Stomach (tissue), 9 donors: ENCODE data around the gene PLIN1. TPM values are rescaled to one million over a fixed set of nuclear protein-coding genes. Genes with fewer than 3 reads are reported as not detected.

ENCODE experiments used
- DNase-seq, 2 donors: peaks; one replicate each; pipeline versions ENCODE4 v3.0.0 to v3.0.0-alpha.2; 2013 to 2019
- H3K27ac ChIP-seq, 5 donors: fragments of 200-600 bp in 4 of 5; sonication (generic) in 4 of 5; one replicate each; pipeline ENCODE4 v1.5.1; 2013 to 2019; ENCODE audit warnings: mild to moderate bottlenecking in 1 of 5, moderate library complexity in 1 of 5
- H3K27me3 ChIP-seq, 3 donors: fragments of 200-600 bp; sonication (generic); one replicate each; pipeline ENCODE4 v1.5.1; 2017 to 2019; ENCODE audit warnings: mixed run types in 1 of 3
- H3K36me3 ChIP-seq, 4 donors: fragments of 200-600 bp; sonication (generic); 1 replicate in 3 of 4; 2 replicates in 1 of 4; pipeline ENCODE4 v1.5.1; 2016 to 2019
- H3K4me1 ChIP-seq, 4 donors: fragments of 200-600 bp; sonication (generic); one replicate each; pipeline ENCODE4 v1.5.1; 2016 to 2019
- H3K4me3 ChIP-seq, 4 donors: fragments of 200-600 bp; sonication (generic) in 3 of 4; one replicate each; pipeline ENCODE4 v1.5.1; 2016 to 2019; ENCODE audit warnings: mild to moderate bottlenecking in 1 of 4
- H3K9me3 ChIP-seq, 4 donors: fragments of 200-600 bp; sonication (generic); one replicate each; pipeline ENCODE4 v1.5.1; 2016 to 2019
- EP300 ChIP-seq: sonication (generic); formaldehyde crosslinking; IDR thresholded peaks from one replicate; pipeline ENCODE4 v1.6.1; 2017; ENCODE audit warnings: antibody characterized with exemption
- POLR2A ChIP-seq, 4 donors: fragments of 450-650 bp; IDR thresholded peaks; one replicate each; pipeline ENCODE4 v1.6.1; 2016; ENCODE audit warnings: antibody characterized with exemption in 4 of 4, control low read depth in 2 of 4, mild to moderate bottlenecking in 1 of 4, moderate library complexity in 1 of 4
- POLR2AphosphoS5 ChIP-seq, 3 donors: sonication (generic); formaldehyde crosslinking; IDR thresholded peaks; one replicate each; pipeline ENCODE4 v1.6.1; 2016; ENCODE audit warnings: antibody characterized with exemption in 3 of 3
- WGBS, 5 donors: extraction: QIAGEN DNeasy Blood & Tissue Kit in 3 of 5; methylation state at CpG; one replicate each; pipeline versions ENCODE4 v1.1.5 to v1.1.7; 2013 to 2018; 5-methylcytosine and 5-hydroxymethylcytosine counted together
- intact Hi-C: fragments of 100-400 bp; cut with DNase I; formaldehyde crosslinking; loops from one replicate; pipeline ENCODE4 v1.15.1; 2023; ENCODE audit warnings: low total_unique reads
- polyA plus RNA-seq, 3 donors: library from polyadenylated mRNA; stranded (reverse); fragments of 200-250 nt; gene quantifications; one replicate each; pipeline ENCODE4 v1.2.3, GENCODE V29; 2013
- total RNA-seq, 5 donors: library from RNA; depleted of rRNA; stranded (reverse); fragments of >200 nt; gene quantifications; one replicate each; pipeline versions ENCODE4 v1.1.0 to v1.2.3, GENCODE V29; 2014 to 2016
- TF ChIP-seq, protein P1 (sequence below), 7 experiments: fragments of 450-650 bp in 4 of 7; fragments of 200-600 bp in 3 of 7; sonication (generic) in 3 of 7; IDR thresholded peaks; one replicate each; pipeline ENCODE4 v1.5.1; 2016 to 2019; ENCODE audit warnings: antibody characterized with exemption in 7 of 7, control low read depth in 2 of 7, mild to moderate bottlenecking in 1 of 7
- donor health status: healthy with polysubstance abuse.
- donor health status: Bipolar disorder and iron deficiency.
- donor health status: healthy.

The PLIN1 gene
- total and polyA plus RNA-seq, 8 donors = 0.12 to 7.6 (median 3.4) TPM

DNA sequence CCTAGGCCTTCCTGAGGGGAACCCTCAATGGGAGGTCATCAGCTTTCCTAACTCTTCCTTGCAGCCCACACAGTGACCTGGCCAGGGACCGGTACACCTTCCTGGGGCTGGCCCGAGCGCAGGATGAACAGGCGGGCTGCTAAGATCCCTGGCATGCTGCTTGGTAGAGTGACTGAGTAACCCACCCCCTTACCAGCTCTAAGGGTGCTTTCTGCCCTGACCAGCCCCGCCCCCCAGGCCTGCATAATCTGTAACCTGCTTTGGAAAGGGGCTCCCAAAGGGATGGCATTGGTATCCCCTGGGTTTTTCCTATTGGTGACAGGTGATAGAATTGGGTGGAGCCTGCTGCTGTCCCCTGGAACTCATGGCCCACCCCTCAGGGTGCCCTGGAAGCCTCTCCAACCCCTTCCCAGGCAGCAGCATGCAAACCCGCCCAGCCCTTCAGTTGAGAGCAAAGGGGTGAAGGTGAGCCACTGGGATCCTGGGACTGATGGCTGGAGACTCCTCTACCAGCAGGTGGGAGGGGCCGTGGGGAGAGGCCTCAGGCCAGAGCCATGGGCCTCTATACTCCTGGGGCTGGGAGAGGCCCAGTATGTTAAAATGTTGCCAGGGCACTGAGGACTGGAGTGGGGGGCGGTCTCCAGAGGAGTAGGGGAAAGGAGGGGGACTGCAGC lies 12.8 kb downstream of the PLIN1 start:
- H3K9me3 ChIP-seq = no peaks in the 10 kb centered on the region
- H3K4me1 ChIP-seq = peaks cover 13 to 30% (median 22%) of the 10 kb centered on the region in 4 donors
- TF ChIP-seq POLR2A (IDR thresholded peaks at IDR 0.05) (no peak), EP300 (no peak), POLR2AphosphoS5 (IDR thresholded peaks at IDR 0.05) (no peak)
- TF ChIP-seq, protein P1, sequence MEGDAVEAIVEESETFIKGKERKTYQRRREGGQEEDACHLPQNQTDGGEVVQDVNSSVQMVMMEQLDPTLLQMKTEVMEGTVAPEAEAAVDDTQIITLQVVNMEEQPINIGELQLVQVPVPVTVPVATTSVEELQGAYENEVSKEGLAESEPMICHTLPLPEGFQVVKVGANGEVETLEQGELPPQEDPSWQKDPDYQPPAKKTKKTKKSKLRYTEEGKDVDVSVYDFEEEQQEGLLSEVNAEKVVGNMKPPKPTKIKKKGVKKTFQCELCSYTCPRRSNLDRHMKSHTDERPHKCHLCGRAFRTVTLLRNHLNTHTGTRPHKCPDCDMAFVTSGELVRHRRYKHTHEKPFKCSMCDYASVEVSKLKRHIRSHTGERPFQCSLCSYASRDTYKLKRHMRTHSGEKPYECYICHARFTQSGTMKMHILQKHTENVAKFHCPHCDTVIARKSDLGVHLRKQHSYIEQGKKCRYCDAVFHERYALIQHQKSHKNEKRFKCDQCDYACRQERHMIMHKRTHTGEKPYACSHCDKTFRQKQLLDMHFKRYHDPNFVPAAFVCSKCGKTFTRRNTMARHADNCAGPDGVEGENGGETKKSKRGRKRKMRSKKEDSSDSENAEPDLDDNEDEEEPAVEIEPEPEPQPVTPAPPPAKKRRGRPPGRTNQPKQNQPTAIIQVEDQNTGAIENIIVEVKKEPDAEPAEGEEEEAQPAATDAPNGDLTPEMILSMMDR (IDR thresholded peaks at IDR 0.05) = no peak
- H3K4me3 ChIP-seq = peak overlapping the region in 3 of 4 donors; percentile 44 to 51 (median 47)
- 90 to 95% (median 94%) methylated on average over 7 to 8 of the region's 8 CpGs for WGBS, 5 donors
- H3K36me3 ChIP-seq = no peaks in the 10 kb centered on the region
- DNase-seq = no peak
- H3K27me3 ChIP-seq = peaks cover 0 to 9% (median 0%) of the 10 kb centered on the region in 3 donors
- intact Hi-C loops = no loop called here
- peak overlapping the region in 4 of 5 donors; percentile 76 to 89 (median 80) for H3K27ac ChIP-seq

DNA sequence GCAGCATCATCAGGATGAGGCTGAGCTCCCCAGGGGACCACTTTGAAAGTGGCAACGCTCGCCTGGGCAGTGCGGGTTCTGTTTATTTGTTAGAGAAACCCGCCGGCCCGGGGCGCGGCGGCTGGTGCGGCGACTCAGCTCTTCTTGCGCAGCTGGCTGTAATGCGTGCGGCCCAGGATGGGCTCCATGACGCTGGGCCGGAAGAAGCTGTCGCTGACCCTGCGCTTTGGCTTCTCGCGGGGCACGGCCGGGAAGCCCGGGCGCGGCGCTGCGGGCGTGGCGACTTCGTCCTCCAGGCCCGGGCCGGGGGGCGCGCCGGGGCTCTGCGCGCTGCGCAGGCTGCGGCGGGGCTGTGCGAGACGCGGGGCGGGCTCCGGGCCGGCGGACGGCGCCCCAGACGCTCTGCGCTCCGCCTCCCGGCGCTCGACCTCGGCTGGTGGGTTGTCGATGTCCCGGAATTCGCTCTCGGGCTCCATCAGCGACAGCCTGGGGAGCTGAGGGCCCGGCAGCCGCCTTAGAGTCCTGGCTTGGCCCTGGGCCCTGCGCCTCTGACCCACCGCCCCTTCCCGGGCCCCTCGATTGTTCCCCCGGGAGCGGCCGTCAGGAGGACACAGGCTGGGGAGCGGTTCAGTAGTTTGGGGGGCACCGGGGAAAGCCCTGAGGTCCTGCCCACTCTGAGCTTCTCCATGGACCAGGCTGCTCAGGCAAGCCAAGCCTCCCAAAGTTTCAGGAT lies 13.6 kb downstream of the PLIN1 start:
- Histone ChIP-seq H3K36me3 (no peaks in the 10 kb centered on the region), H3K27me3 (peaks cover 0 to 9% (median 0%) of the 10 kb centered on the region in 3 donors), H3K4me3 (peak overlapping the region; percentile 43 to 51 (median 46)), H3K27ac (peak overlapping the region; percentile 67 to 89 (median 78)), H3K9me3 (no peaks in the 10 kb centered on the region), H3K4me1 (peaks cover 13 to 30% (median 22%) of the 10 kb centered on the region in 4 donors)
- DNase-seq = peak; percentile 57 to 89
- 1 to 4% (median 4%) methylated on average over 23 to 72 of the region's 72 CpGs for WGBS, 5 donors
- TF ChIP-seq EP300 = no peak
- intact Hi-C loops = no loop called here

DNA sequence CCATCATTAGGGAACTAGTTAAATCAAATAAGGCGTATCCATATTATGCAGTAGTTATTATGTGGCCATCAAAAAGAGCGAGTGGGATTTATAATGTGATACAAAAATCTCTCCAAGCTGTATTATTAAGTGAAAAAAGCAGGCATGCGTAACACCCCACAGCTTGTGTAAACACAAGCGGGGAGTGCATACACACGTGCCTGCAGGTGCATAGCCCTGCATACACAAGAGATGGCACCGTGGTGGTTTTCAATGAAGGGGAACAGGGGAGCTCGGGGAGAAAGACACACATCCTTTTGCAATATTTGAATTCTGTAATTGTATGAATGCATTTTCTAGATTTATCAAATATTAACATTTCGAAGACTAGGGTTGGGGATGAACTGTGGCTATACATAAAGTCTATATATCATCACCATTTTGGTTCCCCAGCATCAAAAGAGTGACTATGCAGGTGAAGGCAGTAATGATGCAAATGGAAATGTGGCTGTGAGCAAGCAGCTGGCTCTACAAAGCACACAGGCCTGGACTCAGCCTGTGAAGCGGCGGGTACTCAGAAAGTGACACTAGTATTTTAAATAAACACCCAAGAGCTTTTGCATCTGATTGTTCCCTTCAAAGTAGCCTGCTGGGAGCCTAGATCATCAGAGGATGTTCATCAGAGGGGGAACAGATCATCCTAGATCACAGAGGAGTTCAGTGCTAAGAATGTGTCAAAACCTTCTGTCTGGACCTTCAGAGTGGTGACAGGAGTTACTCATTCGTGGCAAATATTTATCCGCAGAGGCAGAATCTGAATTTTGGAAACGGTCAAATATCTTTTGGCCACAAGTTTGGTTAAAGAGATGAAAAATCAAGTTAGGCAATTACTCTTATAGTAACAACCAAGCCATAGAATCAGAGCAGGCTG lies 14.5 kb downstream of the PLIN1 start:
- H3K27ac ChIP-seq = peak overlapping the region in 4 of 5 donors; percentile 76 to 89 (median 80)
- peaks cover 13 to 30% (median 22%) of the 10 kb centered on the region in 4 donors for H3K4me1 ChIP-seq
- H3K36me3 ChIP-seq = no peaks in the 10 kb centered on the region
- DNase-seq = no peak
- peak overlapping the region; percentile 43 to 51 (median 46) for H3K4me3 ChIP-seq
- H3K27me3 ChIP-seq = peaks cover 0 to 9% (median 0%) of the 10 kb centered on the region in 3 donors
- WGBS, 5 donors = 77 to 79% (median 77%) methylated on average over 13 of the region's 13 CpGs
- TF ChIP-seq POLR2A (IDR thresholded peaks at IDR 0.05) (no peak), POLR2AphosphoS5 (IDR thresholded peaks at IDR 0.05) (no peak), EP300 (no peak)
- TF ChIP-seq, protein P1 (IDR thresholded peaks at IDR 0.05) = no peak
- intact Hi-C loops = no loop called here
- no peaks in the 10 kb centered on the region for H3K9me3 ChIP-seq

DNA sequence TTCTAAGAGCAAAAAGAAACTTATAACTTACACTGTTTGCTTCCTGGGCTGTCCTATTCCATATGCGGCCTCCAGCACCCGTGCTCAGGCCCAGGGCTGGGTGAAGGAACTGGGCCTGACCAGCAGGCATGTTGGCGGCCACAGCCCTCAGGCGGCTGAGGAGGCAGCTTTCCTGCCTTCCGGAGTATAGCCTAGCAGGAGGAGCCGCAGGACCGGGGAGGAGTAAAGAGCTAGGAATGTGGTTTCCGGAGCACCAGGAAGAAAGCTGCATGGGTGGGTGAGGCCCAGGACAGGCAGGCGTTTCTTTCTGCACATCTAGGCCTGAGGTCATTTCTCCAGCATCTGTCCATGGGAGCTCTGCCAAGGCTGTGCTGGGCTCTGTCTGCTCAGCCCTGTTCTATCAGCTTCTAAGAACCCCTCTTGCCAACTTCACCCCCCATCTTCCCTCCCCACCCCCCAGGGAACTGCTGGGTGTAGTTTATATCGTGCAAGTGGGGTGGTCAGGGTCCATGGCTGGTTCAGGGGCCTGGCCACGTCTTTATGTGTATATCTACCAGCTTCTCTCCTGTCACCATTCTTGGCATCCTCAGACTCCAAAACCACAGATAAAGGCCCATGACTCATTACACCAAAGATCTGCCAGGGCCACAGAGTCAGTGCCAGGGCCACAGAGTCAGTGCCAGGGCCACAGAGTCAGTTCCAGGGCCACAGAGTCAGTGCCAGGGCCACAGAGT lies 16.1 kb downstream of the PLIN1 start:
- no peaks in the 10 kb centered on the region for H3K9me3 ChIP-seq
- DNase-seq = peak; percentile 66 to 90
- 29 to 40% (median 32%) methylated on average over 10 to 11 of the region's 11 CpGs for WGBS, 5 donors
- no peak for TF ChIP-seq EP300
- peak in 2 of 3 donors; percentile 21 to 62 for TF ChIP-seq POLR2AphosphoS5 (IDR thresholded peaks at IDR 0.05)
- peak overlapping the region; percentile 19 to 85 (median 50) for H3K27ac ChIP-seq
- peaks cover 0 to 9% (median 0%) of the 10 kb centered on the region in 3 donors for H3K27me3 ChIP-seq
- no peak overlapping the region for H3K4me3 ChIP-seq
- intact Hi-C loops = no loop called here
- H3K36me3 ChIP-seq = no peaks in the 10 kb centered on the region
- H3K4me1 ChIP-seq = peaks cover 13 to 30% (median 22%) of the 10 kb centered on the region in 4 donors
